Mesendoderm (in vitro differentiated cells): ENCODE measurements around the gene DDX43. TPM values are rescaled to one million over a fixed set of nuclear protein-coding genes. Genes with fewer than 3 reads are reported as not detected.
A peak's percentile ranks its signal among the peaks of the same experiment; 100 is the strongest.

Experiments
- DNase-seq: peaks from one replicate; pipeline ENCODE4 v3.0.0; 2013
- H2AK5ac ChIP-seq: 2 replicates; pipeline ENCODE4 v1.6.1; 2013; ENCODE audit warnings: low read length, inconsistent platforms
- H2BK120ac ChIP-seq: 2 replicates; pipeline ENCODE4 v1.6.1; 2013; ENCODE audit warnings: low read depth, mild to moderate bottlenecking, low read length, moderate library complexity, mixed read lengths
- H2BK15ac ChIP-seq: replicated peaks from 2 replicates; pipeline ENCODE4 v1.6.1; 2013; ENCODE audit warnings: low read depth, mild to moderate bottlenecking, moderate library complexity
- H2BK5ac ChIP-seq: 2 replicates; pipeline ENCODE4 v1.6.1; 2013; ENCODE audit warnings: low read length, inconsistent platforms
- H3K18ac ChIP-seq: 2 replicates; pipeline ENCODE4 v1.6.1; 2013; ENCODE audit warnings: mild to moderate bottlenecking, low read length, mixed read lengths
- H3K23ac ChIP-seq: one replicate; pipeline ENCODE4 v1.6.1; 2013; ENCODE audit warnings: low read length
- H3K27ac ChIP-seq: 2 replicates; pipeline ENCODE4 v1.5.1; 2013; ENCODE audit warnings: low read depth, mild to moderate bottlenecking, inconsistent platforms, low read length, moderate library complexity
- H3K27me3 ChIP-seq: 2 replicates; pipeline ENCODE4 v1.6.1; 2013; ENCODE audit warnings: low read length, control low read depth, mild to moderate bottlenecking, inconsistent platforms; ENCODE audit not compliant: insufficient read depth, poor library complexity
- H3K36me3 ChIP-seq: 2 replicates; pipeline ENCODE4 v1.6.1; 2013; ENCODE audit warnings: low read length, inconsistent platforms; ENCODE audit not compliant: control insufficient read depth, insufficient read depth
- H3K4ac ChIP-seq: one replicate; pipeline ENCODE4 v1.6.1; 2013; ENCODE audit warnings: low read depth, mild to moderate bottlenecking, low read length, moderate library complexity
- H3K4me1 ChIP-seq: 2 replicates; pipeline ENCODE4 v1.6.1; 2013; ENCODE audit warnings: low read depth, low read length, inconsistent platforms; ENCODE audit not compliant: control insufficient read depth
- H3K4me2 ChIP-seq: 2 replicates; pipeline ENCODE4 v1.6.1; 2013; ENCODE audit warnings: low read length
- H3K4me3 ChIP-seq: 2 replicates; pipeline ENCODE4 v1.5.1; 2013; ENCODE audit warnings: mild to moderate bottlenecking, low read length
- H3K56ac ChIP-seq: one replicate; pipeline ENCODE4 v1.6.1; 2013; ENCODE audit warnings: low read length
- H3K79me1 ChIP-seq: 2 replicates; pipeline ENCODE4 v1.6.1; 2013; ENCODE audit warnings: low read length, inconsistent platforms
- H3K79me2 ChIP-seq: 2 replicates; pipeline ENCODE4 v1.6.1; 2013; ENCODE audit warnings: mild to moderate bottlenecking, low read length; ENCODE audit not compliant: control insufficient read depth, insufficient read depth
- H3K9ac ChIP-seq: 2 replicates; pipeline ENCODE4 v1.6.1; 2013; ENCODE audit warnings: low read length, inconsistent platforms
- H4K5ac ChIP-seq: one replicate; pipeline ENCODE4 v1.6.1; 2013; ENCODE audit warnings: low read length
- H4K8ac ChIP-seq: one replicate; pipeline ENCODE4 v1.6.1; 2013; ENCODE audit warnings: low read depth, mild to moderate bottlenecking, control low read depth, low read length, moderate library complexity
- WGBS: extraction: QIAGEN DNeasy Blood & Tissue Kit; methylation state at CpG from one replicate; pipeline ENCODE4 v1.1.7; 2013; ENCODE audit warnings: low lambda C conversion rate, missing lambda C conversion rate; ENCODE audit not compliant: insufficient coverage; ENCODE audit errors: extremely low coverage; 5-methylcytosine and 5-hydroxymethylcytosine counted together
- small RNA-seq: library from polyadenylated mRNA; stranded (forward); fragments of <200 nt; extraction: miRNeasy Mini kit (QIAGEN cat#:217004); gene quantifications from one replicate; pipeline ENCODE3, GENCODE V24; 2013; ENCODE audit not compliant: insufficient read depth

DDX43 gene

DNA sequence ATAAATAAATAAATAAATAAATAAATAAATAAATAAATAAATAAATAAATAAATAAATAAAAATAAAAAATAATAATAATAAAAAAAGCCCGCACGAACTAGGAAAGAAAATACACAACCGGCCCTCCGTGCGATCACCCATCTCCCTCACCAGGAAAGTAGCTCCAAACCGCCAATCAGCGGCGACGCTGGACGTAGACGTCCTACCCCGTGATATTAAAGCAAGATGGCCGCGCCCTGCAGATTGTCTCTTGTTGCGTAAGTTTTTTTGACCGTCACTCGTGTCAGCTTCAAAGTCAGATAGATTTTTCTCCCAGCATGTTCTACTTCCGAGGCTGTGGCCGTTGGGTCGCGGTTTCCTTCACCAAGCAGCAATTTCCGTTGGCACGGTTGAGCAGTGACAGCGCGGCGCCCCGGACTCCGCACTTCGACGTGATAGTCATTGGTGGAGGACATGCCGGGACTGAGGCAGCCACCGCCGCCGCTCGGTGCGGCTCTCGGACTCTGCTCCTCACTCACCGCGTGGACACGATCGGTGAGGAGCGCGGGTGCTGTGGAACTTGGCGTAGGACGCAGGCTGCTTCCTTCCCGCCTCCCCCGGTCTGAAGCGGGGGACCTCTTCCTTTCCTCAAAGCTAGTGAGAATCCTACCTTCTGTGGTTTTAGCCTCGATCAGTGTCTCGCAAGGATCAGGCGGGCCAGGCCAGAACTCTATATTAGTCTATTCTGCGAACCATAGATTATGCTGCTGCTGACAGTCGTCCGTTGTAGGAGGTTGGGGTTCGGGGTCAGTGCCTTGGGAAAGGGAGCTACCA lies 67.1 kb downstream of the DDX43 start, which contains the start of gene MTO1:
Gene MTO1, plus strand, starts transcription at position 201 of the 814 bp plus-strand sequence. Its CDS starts 118 bp downstream, at position 319.
- Histone ChIP-seq H3K27me3 (no peaks in the 10 kb centered on the region), H3K4me3 (peak within 1 kb of the TSS; percentile 90), H4K8ac (peak within 1 kb of the TSS; percentile 81), H3K4ac (peak within 1 kb of the TSS; percentile 82), H3K23ac (peak within 1 kb of the TSS; percentile 69), H3K56ac (peak within 1 kb of the TSS; percentile 99), H3K27ac (peak within 1 kb of the TSS; percentile 51), H3K9ac (peak within 1 kb of the TSS; percentile 83), H2AK5ac (no peak within 1 kb of the TSS), H3K4me2 (peak within 1 kb of the TSS; percentile 64), H2BK120ac (no peak within 1 kb of the TSS), H3K18ac (peak within 1 kb of the TSS; percentile 43), H3K79me1 (peaks cover 3% of the 10 kb centered on the region), H4K5ac (no peak within 1 kb of the TSS), H2BK5ac (peak within 1 kb of the TSS; percentile 27), H3K36me3 (no peaks in the 10 kb centered on the region), H3K4me1 (no peaks in the 10 kb centered on the region), H3K79me2 (peaks cover 3% of the 10 kb centered on the region), H2BK15ac (no peak within 1 kb of the TSS)
- DNase-seq = peak; percentile 91
- no CpG with 5 or more reads among the region's 55 CpGs for WGBS

Small RNA genes lying within 50 kb of the gene (small RNA-seq; reads per million reads assigned to genes)
- not detected for gene RNU6-975P
- gene RPL39P3 = not detected
